Nephron progenitor cell (in vitro differentiated cells): Measurements from ENCODE around the gene DSTYK.
"Not testable (repeated sequence)": the region's sequence is repeated elsewhere in the genome, so short reads cannot be mapped to it uniquely, and the experiment has no call there.

Experiments used
- DNase-seq: peaks from one replicate; pipeline ENCODE4 v3.0.0; 2021
- H3K27ac Mint-ChIP-seq: 2 replicates; pipeline ENCODE4 v1.8.0; 2021; ENCODE audit warnings: mild to moderate bottlenecking, moderate library complexity, mixed read lengths
- H3K27me3 Mint-ChIP-seq: 2 replicates; pipeline ENCODE4 v1.8.0; 2021; ENCODE audit warnings: mild to moderate bottlenecking, low read depth, mixed read lengths; ENCODE audit not compliant: poor library complexity
- H3K36me3 Mint-ChIP-seq: 2 replicates; pipeline ENCODE4 v1.8.0; 2021; ENCODE audit warnings: low read depth, mixed read lengths
- H3K4me1 Mint-ChIP-seq: 2 replicates; pipeline ENCODE4 v1.8.0; 2021; ENCODE audit warnings: mixed read lengths
- H3K4me3 Mint-ChIP-seq: 2 replicates; pipeline ENCODE4 v1.8.0; 2021; ENCODE audit warnings: mild to moderate bottlenecking, moderate library complexity, mixed read lengths
- H3K9me3 Mint-ChIP-seq: 2 replicates; pipeline ENCODE4 v1.8.0; 2021; ENCODE audit warnings: mild to moderate bottlenecking, moderate library complexity, mixed read lengths
- CTCF ChIP-seq: fragments of 200-600 bp; sonication (generic); IDR thresholded peaks from 2 replicates; pipeline ENCODE4 v1.5.0; 2021; ENCODE audit warnings: antibody characterized with exemption

DSTYK gene

DNA sequence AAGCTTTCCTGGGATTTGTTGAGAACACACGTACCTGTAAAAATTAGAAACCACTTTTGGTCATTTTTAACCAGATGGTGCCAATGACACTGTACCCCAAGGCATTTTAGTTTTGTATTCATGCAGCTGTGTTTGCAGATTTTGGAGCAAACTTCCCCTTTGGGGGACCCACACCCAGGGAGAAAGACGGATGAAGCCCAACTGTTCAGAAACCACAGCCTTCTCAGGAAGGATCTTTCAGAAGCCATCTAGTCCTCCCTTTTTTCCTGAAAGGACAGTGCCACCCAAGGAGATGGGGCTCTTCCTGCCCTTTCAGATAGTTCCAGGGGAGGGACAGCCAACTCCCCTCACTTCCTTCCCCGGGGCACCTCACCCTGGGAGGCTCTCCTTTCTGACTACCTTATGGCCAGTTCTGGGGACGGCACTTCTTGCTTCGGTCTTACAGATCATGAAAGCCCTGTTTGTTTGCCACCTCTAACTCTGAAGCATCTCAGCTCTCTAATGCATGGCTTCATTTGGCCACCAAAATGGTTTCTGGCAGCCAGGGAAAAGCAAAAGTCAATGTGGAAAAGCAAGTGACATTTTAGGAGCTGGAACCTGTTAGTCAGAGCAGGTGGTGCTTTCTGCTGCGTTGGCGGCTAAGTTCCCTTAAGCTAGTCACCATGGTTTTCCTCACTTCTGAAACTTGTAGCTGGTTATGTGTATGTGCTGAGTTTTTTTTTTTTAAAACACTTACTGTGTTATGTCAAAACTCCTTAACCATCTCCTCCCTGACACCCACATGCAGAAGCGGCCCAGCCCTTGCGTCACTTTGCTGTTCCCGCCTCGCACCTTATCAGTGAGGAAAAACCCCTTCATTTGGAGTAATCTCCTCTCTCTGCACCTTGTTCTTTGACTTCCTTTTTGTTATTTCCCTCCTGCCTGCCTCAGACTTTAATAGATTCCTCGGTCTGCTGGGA is 26.3 kb upstream of the DSTYK start:
- Mint-ChIP-seq H3K9me3 (no peaks in the 10 kb centered on the region), H3K27me3 (peaks cover 3% of the 10 kb centered on the region), H3K4me1 (peaks cover 13% of the 10 kb centered on the region), H3K36me3 (no peaks in the 10 kb centered on the region), H3K4me3 (no peak overlapping the region), H3K27ac (peak overlapping the region; percentile 34)
- DNase-seq: no peak
- TF ChIP-seq CTCF: no peak

DNA sequence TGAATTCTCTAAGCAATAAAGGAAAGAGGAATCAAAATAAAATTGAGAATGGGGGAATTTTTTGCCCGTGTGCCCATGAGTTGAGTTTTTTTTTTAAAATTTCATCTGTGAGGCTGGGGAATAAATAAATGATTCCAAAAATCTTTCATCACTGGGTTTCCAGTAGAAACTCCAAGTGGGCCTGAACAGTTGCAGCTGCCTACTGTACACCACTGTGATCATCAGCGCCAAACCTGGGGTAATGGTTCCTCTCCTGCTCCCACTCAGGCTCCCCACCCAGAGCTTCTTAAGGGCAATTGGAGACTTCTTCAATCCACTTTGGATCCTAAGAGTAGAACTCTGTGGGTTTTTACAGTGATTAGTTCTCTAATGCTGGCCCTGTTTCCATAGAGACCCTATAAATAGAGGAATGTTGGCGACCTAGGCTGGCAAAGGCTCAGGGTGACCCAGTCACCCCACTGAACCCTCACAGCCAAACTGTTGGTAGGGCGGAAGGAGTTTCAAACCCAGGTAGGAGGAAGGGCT is 25.5 kb upstream of the DSTYK start:
- no peaks in the 10 kb centered on the region for H3K36me3 Mint-ChIP-seq
- no peak for DNase-seq
- no peak overlapping the region for H3K27ac Mint-ChIP-seq
- H3K27me3 Mint-ChIP-seq: peaks cover 3% of the 10 kb centered on the region
- H3K9me3 Mint-ChIP-seq: no peaks in the 10 kb centered on the region
- no peak overlapping the region for H3K4me3 Mint-ChIP-seq
- peaks cover 13% of the 10 kb centered on the region for H3K4me1 Mint-ChIP-seq
- no peak for TF ChIP-seq CTCF

- H3K36me3 Mint-ChIP-seq: no peaks in the 10 kb centered on the region
- TF ChIP-seq CTCF: no peak
- H3K27me3 Mint-ChIP-seq: peaks cover 6% of the 10 kb centered on the region
- DNase-seq: no peak
- H3K9me3 Mint-ChIP-seq: no peaks in the 10 kb centered on the region
- peaks cover 13% of the 10 kb centered on the region for H3K4me1 Mint-ChIP-seq
- no peak overlapping the region for H3K27ac Mint-ChIP-seq
- no peak overlapping the region for H3K4me3 Mint-ChIP-seq
Measured at GRCh38 chr1:205236526-205236925, 25.0 kb upstream of the DSTYK start.

DNA sequence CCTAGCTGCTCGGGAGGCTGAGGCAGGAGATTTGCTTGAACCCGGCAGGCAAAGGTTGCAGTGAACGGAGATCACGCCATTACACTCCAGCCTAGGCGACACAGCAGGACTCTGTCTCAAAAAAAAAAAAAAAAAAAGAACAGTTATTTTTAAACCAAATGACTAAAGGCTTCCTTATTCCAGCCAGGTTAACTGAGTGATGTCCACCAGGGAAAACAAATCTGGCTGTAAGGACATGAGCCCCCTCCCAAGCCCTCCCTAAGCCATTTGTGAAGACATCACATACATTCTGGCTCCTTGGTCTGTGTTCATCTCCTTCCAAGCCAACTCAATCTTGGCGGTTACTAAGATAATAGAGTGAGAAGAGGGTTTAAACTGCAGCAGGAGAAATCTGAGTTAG is 24.4 kb upstream of the DSTYK start:
- Mint-ChIP-seq H3K27ac (no peak overlapping the region), H3K36me3 (no peaks in the 10 kb centered on the region)

GRCh38 chr1:205233986-205234385 is 22.5 kb upstream of the DSTYK start:
- H3K4me3 Mint-ChIP-seq, H3K36me3 Mint-ChIP-seq, DNase-seq, H3K9me3 Mint-ChIP-seq, H3K27ac Mint-ChIP-seq: not testable (repeated sequence)
- Mint-ChIP-seq H3K4me1 (peaks cover 23% of the 10 kb centered on the region), H3K27me3 (peaks cover 23% of the 10 kb centered on the region)

More for the DNA sequence above, 24.4 kb upstream of the DSTYK start:
- H3K27me3 Mint-ChIP-seq: peaks cover 6% of the 10 kb centered on the region
- H3K9me3 Mint-ChIP-seq: no peaks in the 10 kb centered on the region
- H3K4me3 Mint-ChIP-seq: no peak overlapping the region
- H3K4me1 Mint-ChIP-seq: peaks cover 13% of the 10 kb centered on the region
- TF ChIP-seq CTCF: no peak
- DNase-seq: no peak

GRCh38 chr1:205232945-205233397 is 21.5 kb upstream of the DSTYK start:
- Mint-ChIP-seq H3K27me3 (peaks cover 32% of the 10 kb centered on the region), H3K9me3 (no peaks in the 10 kb centered on the region), H3K4me1 (peaks cover 24% of the 10 kb centered on the region), H3K36me3 (no peaks in the 10 kb centered on the region), H3K4me3 (no peak overlapping the region), H3K27ac (no peak overlapping the region)
- no peak for DNase-seq
- TF ChIP-seq CTCF: no peak
